RPMI7951 (cell line): ENCODE measurements around the gene NUMBL. TPM values are rescaled to one million over a fixed set of nuclear protein-coding genes. Genes with fewer than 3 reads are reported as not detected.

Experiments used
- DNase-seq: peaks from one replicate; pipeline ENCODE4 v3.0.0-alpha.2; 2012; ENCODE audit warnings: low read depth
- total RNA-seq: library from RNA; depleted of rRNA; stranded (reverse); fragments of >200 nt; shearing (Covaris generic); gene quantifications from 2 replicates; pipeline ENCODE4 v1.2.3, GENCODE V29; 2014

NUMBL gene
- total RNA-seq, 1 experiment from 2014 or later: 11.8 TPM

DNA sequence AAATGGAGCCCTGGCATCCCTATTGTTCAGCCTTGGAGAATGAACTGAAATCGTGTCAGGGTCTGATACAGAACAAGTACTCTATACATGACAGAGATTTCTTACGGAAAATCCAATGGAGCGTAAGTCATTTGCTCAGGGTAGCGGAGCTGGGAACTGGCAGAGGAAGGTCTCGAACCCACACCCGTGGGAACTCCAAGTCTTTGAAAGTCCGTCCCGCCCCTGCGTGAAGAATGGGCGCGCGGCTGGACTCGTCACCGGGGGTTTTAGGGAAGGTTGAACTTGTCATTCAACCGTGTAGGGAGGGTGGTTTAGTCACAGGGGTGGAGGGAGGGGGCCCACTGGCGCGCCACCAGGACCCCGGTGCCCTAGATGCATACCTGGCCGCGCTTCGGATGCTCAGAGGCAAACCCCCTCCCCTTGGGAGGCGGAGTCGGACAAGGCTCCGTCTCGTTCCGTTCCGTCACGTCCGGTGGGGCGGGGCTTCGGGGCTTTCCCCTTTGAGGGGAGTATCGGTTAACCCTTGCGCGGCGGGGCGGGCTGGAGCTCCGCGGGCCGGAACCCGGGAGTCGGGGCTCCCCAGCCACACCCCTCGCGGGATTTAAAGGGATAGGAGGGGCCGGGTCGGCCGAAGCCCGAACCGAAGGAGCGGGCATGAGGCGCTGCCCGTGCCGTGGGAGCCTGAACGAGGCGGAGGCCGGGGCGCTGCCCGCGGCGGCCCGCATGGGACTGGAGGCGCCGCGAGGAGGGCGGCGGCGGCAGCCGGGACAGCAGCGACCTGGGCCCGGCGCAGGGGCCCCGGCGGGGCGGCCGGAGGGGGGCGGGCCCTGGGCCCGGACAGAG is 26.3 kb upstream of the NUMBL start, which contains the start of the genes COQ8B and ITPKC:
COQ8B (minus strand) TSS at position 405 of the 843 bp plus-strand sequence. CDS start 2,254 bp downstream, outside the sequence.
ITPKC (plus strand) TSS at position 631 of the 843 bp plus-strand sequence; CDS start at position 655, 24 bp downstream.
- DNase-seq: peak; percentile 97

DNA sequence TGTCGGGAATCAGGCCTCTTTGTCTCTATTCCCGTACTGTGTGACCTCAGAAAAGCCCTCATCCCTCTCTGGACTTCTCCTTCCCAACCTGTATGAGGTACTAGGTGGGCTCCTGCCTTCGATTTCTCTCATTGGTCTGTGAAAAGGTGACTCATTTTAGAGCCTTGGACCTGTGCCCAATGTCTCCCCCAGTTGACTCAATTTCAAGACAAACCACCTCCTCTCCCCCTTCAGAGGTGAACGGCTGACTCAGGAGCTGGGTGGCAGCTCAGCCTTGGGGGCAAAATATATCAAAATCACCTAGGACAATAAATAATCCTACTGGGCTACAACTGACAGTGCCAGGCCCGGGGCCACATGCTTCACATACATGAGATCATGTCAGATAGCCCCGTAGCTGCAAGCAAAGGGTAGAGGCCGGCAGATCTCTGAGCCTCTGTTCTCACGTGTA is 25.6 kb upstream of the NUMBL start:
- peak; percentile 96 for DNase-seq

DNA sequence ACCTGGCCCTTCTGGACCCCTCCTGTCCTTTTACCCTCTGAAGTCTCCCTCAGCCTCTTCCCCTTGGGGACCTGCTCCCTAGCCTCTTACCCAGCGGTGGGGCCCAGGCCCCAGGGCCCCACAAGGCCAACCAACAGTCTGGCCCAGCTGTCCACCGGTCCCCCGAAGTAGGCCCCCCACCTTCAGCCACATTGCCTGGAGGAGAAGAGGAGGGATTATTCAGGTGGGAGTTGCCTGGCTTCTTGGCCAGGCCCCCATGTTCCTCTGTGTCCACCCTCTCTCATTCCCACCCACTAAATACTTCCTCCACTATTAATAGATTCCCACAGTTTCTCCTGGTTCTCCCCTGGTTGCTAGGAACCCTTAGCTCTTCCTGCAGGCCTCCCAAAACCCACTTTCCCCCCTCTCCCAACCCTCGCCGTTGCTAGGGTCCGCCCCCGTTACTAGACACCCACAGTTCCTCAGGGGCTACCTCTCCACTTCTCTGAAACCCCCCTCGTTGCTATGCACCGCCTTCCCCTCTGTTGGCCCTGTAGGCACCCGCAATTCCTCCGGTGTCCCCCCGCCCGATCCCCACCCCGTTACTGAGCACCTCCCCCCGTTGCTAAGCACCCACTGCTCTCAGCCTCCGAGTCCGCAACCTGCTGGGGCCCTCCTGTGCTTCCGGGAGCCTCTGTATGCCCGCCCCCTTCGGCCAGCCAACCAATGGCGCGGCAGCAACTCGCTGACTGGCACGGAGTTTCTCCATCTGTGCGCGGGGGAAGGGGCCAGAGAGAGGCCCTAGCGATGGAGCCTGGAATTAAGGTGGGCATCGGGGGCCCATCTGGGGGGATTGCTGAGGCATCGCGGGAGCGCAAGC is 24.2 kb upstream of the NUMBL start:
- peak; percentile 89 for DNase-seq

DNA sequence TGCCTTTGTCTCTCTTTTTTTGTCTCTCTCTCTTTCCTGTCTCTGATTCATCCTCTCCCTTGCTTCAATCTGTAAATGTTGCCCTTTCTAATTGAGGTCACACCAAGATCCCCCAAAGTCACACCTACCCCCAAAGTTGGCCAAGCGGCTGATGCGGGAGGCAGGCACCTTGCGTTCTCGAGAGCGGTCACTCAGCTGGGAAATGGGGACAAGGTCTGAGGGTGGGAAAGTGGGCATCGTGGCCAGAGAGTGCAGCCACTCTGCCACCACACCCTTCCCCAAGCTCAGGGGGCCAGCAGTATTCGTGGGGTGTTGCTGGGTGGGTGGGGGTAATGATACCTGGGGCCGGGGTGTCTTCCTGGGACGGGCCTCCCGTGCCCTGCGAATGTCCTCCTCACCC is 23.5 kb upstream of the NUMBL start:
- DNase-seq: no peak

- DNase-seq: no peak
Measured at GRCh38 chr19:40709817-40710216, 19.4 kb upstream of the NUMBL start.

GRCh38 chr19:40707615-40708014 is 17.2 kb upstream of the NUMBL start:
- no peak for DNase-seq

DNA sequence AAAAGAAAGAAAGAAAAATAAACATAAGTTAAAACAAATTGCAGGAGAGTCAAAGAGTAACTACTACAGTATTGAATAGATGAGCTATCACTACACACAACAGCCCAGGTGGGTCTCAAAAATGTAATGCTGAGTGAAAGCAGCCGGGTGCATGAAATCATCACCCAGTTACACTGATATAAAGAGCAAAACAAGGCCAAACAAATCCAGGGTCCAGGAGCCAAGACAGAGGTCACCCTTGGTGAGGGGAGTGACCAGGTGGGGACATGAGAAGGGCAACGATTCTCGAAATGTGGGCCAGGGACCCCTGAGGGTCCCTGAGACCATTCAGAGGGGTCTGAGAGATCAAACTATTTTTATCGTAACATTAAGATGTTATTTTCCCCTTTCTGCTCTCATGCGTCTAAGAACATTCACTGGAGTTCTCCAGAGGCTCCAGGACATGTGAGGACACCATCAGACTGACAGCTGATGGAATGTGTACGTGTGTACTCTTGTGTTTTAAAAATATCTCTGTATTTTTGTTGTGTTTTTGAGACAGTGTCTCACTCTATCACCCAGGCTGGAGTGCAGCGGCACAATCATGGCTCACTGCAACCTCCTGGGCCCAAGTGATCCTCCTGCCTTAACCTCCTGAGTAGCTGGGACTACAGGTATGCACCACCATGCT is 15.6 kb upstream of the NUMBL start:
- no peak for DNase-seq

GRCh38 chr19:40705362-40705651 is 14.9 kb upstream of the NUMBL start:
- DNase-seq: no peak

DNA sequence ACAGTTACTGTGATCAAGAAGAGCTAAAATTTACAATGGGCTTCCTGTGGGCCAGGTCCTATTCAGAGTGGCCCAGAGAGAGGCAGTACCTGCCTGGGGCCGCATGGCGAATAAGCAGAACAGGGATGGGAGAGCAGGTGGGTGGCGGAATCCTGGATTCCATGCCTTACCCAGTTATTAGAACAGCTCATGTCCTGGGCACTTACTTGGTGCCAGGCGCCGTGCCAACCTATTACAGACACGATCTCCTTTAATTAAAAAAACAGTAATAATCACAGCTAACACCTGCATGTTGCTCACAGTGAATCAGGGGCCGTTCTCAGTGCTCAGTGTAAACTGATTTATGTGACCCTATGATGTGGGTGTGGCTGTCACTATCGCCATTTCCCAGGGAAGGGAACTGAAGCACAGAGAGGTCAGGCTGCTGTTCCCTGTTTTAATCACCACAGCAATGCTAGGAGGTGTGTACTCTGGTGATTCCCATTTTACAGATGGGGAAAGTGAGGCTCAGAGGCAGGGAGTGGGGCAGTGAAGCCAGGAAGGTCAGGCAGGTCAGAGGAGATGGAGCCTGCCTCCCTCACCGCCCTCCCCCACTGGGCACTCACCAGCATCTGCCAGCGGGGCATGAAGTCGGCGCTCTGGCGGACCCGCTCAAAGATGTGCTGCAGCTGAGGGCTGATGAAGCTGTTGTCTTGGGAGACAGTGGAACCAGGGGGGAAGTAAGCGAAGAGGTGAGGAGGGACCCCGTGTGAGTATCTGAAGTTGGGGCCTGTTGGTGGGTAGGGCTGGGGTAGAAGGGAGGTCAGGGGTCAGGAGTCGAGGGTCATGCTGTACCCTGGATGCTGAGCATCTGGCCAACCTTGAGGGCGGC is 14.3 kb upstream of the NUMBL start:
- no peak for DNase-seq

GRCh38 chr19:40703029-40703755 is 12.7 kb upstream of the NUMBL start:
- no peak for DNase-seq

DNA sequence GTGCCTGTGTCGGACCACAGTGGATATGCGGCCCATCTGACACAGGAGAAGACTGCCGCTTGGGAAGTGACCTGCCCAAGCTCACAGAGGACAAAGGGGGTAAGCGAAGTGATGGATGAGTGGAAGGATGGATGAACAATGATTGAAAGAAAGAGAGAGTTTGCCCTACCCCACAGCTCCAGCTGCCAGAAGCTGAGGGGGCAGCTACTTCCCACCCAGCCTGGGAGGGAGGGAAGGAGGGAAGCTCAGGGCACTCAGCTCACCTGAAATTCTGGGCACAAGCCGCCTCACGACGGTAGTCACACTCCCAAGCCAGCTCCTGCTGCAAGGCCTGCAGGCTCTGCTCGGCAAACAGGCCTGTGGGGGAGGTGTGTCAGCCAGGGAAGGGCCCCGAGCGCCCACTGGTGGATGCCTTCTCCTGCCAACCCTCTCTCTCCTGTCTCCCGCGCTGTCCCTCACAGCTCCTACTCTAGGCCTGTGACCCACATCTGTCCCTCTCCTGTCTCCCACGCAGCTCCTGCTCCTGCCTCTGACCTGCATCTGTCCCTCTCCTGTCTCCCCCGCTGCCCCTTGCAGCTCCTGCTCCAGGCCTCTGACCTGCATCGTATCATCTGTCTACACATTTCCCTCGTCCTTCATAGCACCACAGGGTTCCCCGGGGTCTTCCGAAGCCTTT is 12.0 kb upstream of the NUMBL start:
- no peak for DNase-seq

DNA sequence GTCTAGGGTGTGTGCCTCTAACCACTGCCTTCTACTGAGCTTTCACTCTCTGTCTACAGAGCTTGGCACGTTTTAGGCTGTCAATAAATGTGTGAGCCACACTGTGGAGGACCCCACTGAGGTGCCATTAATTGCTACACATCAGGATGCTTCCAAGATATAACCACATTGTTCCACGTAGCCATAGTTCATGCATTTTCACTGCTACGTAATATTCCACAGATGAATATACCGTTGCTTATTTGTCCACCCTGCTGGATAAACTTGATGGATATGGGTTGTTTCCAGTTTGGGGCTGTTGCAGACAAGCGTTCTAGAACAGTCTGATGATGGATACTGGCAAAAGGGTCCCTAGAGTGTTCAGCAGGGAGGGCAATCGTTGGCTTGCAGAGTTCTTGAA is 11.3 kb upstream of the NUMBL start:
- DNase-seq: no peak

- DNase-seq: no peak
Measured at GRCh38 chr19:40700083-40700482, 9.6 kb upstream of the NUMBL start.

DNA sequence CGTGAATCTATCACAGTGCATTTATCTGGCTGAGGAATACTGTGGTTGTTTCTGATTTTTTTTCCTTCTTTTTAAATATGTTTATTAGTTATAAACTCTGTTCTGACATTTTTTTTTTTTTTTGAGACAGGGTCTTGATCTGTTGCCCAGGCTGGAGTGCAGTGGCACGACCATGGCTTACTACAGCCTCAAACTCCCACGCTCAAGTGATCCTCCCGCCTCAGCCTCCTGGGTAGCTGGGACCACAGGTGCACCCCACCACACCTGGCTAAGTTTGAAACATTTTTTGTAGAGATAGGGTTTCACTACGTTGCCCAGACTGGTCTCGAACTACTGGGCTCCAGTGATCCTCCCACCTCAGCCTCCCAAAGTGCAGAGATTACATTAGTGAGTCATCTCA is 6.6 kb upstream of the NUMBL start:
- no peak for DNase-seq

DNA sequence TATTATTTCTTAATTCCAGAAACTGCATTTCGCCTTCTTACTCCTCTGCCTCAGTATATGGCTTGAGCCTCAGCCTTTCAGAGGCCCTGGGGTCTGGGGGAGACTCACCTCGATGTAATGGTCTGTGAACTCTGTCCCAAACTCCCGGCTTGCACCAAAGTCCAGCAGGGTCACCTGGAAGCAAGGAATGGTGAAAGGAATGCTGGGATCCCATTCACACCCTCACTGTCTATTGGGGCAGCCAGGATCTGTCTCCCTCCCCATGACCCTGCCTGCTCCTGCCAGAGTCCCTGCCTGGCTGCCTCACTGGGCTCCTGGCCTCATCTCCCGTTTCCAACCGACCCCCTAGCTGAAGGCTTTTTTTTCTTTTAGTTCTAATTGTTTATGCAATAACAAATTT is 5.4 kb upstream of the NUMBL start:
- no peak for DNase-seq

DNA sequence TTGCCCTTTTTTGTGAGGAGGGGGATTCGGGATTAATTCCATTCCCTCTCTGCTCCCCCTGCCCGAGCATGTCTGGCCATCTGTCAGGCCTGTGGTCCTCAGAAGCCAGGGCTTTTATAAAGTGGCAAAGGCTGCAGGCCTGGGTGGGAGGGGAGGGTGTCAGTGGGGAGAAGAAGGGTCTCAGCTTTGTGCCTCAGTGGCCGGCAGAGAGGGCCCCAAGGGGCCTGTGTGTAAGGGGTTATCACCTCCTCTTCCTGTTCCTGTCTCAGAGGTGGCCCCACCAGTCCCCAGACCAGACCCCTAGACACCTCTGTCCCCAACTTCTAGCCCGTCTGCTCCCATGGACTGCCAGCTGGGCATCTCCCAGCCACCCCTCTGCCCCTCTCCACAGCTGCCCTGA is 3.4 kb upstream of the NUMBL start:
- no peak for DNase-seq

DNA sequence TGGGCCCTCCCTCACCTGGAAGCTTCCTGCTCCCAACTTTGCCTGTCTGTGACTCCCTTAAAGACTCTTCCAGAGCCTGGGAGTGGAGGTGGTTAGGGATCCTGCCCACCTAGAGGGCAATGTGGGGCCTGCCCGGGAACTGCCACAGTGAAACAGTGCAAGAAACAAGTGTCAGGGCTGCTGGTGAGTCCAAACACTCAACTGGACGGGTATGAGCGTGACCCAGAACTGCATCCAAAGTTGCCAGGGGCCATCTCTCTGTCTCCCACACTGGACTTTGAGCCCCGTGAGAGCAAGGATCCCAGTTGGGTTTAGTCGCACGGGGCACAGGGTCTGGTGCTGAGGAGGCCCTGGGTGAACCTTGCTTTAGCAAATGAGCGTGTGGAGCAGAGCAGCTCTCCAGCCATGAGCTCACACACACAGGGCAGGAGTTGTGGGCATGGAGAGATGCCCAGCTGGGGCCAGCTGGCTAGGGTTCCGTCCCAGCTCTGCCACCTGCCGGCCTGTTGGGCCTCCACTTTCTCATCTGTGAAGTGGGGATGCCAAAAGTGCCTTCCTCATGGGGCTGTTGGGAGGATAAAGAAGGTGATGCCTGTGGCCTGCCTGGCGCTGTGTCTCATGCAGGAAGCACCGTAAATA is 2.8 kb upstream of the NUMBL start:
- no peak for DNase-seq

- DNase-seq: no peak
Measured at GRCh38 chr19:40692212-40692551, 1.7 kb upstream of the NUMBL start.

DNA sequence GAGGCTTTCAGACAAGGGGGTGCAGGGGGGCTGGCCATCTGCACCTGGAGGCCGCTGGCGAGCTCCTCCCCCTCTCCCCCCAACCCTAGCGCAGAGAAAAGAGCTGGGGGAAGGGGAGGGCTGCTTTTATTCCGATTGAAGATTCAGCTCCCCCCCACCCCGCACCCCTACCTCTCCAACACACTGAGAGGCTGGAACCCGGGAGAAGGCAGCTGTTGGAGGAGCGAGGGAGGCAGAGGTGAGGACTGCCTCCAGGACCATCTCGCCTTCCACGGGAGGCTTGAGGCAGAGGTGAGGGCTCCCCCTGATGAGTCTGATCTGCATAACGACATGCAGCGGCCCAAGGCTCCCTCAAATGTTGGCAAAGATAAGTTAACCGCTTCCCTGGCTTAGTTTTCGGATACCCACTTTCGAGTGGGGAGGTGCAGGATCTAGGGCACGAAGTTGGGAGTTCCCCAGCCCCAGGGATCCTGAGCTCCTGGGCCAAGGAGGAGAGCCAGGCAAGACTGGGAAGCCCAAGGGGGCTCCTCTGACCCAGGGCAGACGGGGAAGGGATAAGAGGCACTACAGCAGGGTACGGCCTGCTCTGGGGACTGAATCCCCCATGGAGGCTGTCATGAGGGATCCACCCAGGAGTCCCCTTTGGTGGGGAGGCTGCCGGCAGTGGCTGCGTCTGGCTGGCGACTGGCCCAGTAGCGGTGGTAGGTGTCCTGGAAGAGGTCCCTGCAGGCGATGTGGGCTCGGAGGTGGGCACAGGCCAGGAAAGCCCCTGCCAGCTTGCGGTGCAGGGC is 1.2 kb upstream of the NUMBL start:
- DNase-seq: no peak
